HepG2 (cell line): ENCODE measurements around the gene DNAH9. TPM values are rescaled to one million over a fixed set of nuclear protein-coding genes. Genes with fewer than 3 reads are reported as not detected.

ENCODE experiments used
- CBX5 ChIP-seq: sonication (generic); formaldehyde crosslinking; IDR thresholded peaks from 2 replicates; pipeline ENCODE4 v1.4.0; 2020; ENCODE audit warnings: missing genetic modification reagents, borderline replicate concordance
- CHCHD3 ChIP-seq: sonication (generic); formaldehyde crosslinking; IDR thresholded peaks from 2 replicates; pipeline ENCODE4 v1.8.0; 2022; ENCODE audit warnings: mild to moderate bottlenecking, missing genetic modification reagents, moderate library complexity
- DBP ChIP-seq: sonication (generic); formaldehyde crosslinking; IDR thresholded peaks from 2 replicates; pipeline ENCODE4 v1.4.0; 2020; ENCODE audit warnings: missing genetic modification reagents; ENCODE audit errors: not compliant biosample characterization
- HNF1B ChIP-seq: sonication (generic); formaldehyde crosslinking; IDR thresholded peaks from 2 replicates; pipeline ENCODE4 v1.5.1; 2020; ENCODE audit warnings: mild to moderate bottlenecking, moderate library complexity, missing genetic modification reagents
- MZF1 ChIP-seq: sonication (generic); formaldehyde crosslinking; IDR thresholded peaks from 2 replicates; pipeline ENCODE4 v1.8.1; 2023; ENCODE audit warnings: mild to moderate bottlenecking, missing genetic modification reagents, borderline replicate concordance
- NFAT5 ChIP-seq: sonication (generic); formaldehyde crosslinking; IDR thresholded peaks from 2 replicates; pipeline ENCODE4 v1.4.0; 2020; ENCODE audit warnings: missing genetic modification reagents
- NFE2L2 ChIP-seq: fragments of 150-350 bp; IDR thresholded peaks from 2 replicates; pipeline ENCODE4 v1.6.1; 2014; ENCODE audit warnings: low read length
- POLR2A ChIP-seq, 2 experiments: IDR thresholded peaks; 2 replicates each; pipeline ENCODE4 v1.6.1; 2011; ENCODE audit warnings: low read depth in 2 of 2, low read length in 2 of 2, mild to moderate bottlenecking in 1 of 2, moderate library complexity in 1 of 2; ENCODE audit not compliant: insufficient read depth in 1 of 2
- SATB2 ChIP-seq: sonication (generic); formaldehyde crosslinking; IDR thresholded peaks from 2 replicates; pipeline ENCODE4 v1.5.0; 2020; ENCODE audit warnings: missing genetic modification reagents
- TRAFD1 ChIP-seq: sonication (generic); formaldehyde crosslinking; IDR thresholded peaks from 2 replicates; pipeline ENCODE4 v1.5.1; 2020; ENCODE audit warnings: missing genetic modification reagents, mild to moderate bottlenecking, borderline replicate concordance
- ZBTB38 ChIP-seq: sonication (generic); formaldehyde crosslinking; IDR thresholded peaks from 2 replicates; pipeline ENCODE4 v1.5.1; 2020; ENCODE audit warnings: mild to moderate bottlenecking, missing genetic modification reagents
- ZBTB39 ChIP-seq: sonication (generic); formaldehyde crosslinking; IDR thresholded peaks from 2 replicates; pipeline ENCODE4 v1.5.0; 2020; ENCODE audit warnings: missing genetic modification reagents
- ZNF563 ChIP-seq: sonication (generic); formaldehyde crosslinking; IDR thresholded peaks from 2 replicates; pipeline ENCODE4 v1.8.0; 2022; ENCODE audit warnings: mild to moderate bottlenecking, moderate library complexity, missing genetic modification reagents
- ZNF639 ChIP-seq: conservative IDR thresholded peaks from 2 replicates; pipeline ENCODE4 v1.6.1; 2018; ENCODE audit warnings: missing genetic modification reagents
- ZSCAN9 ChIP-seq: IDR thresholded peaks from 2 replicates; pipeline ENCODE4 v1.6.1; 2016; ENCODE audit warnings: borderline replicate concordance
- polyA plus RNA-seq, 8 experiments: library from polyadenylated mRNA; depleted of rRNA in 3 of 8; stranded (reverse) in 7 of 8; unstranded in 1 of 8; fragments of >200 nt; fragmentation: Illumina TruSeq in 4 of 8; extraction: Trizol in 4 of 8; gene quantifications; 2 replicates each; pipeline versions ENCODE4 v1.2.1 to v1.2.3, GENCODE V29; 2011 to 2016; ENCODE audit warnings: low read depth in 4 of 8, missing spikeins in 1 of 8, mixed read lengths in 1 of 8; ENCODE audit not compliant: insufficient read depth in 1 of 8
- total RNA-seq, 5 experiments: library from RNA; depleted of rRNA; stranded (reverse); fragments of >200 nt; fragmentation: Illumina TruSeq; extraction: Trizol; gene quantifications; 2 replicates each; pipeline ENCODE4 v1.2.3, GENCODE V29; 2016; ENCODE audit warnings: low read depth in 1 of 5

The DNAH9 gene
- total and polyA plus RNA-seq, 2 of the 13 experiments (the other 11 are each of a cell fraction or from before 2014, with no cell fraction given), result not detected

GRCh38 chr17:11997147-11997971 lies 399.1 kb downstream of the DNAH9 start, which contains the start of gene ZNF18 (continued):
- TF ChIP-seq HNF1B (CRISPR knock-in tag) (peak; percentile 73; the same call in 1 of the 2 replicates), CHCHD3 (CRISPR knock-in tag) (peak; percentile 86; the same call in 1 of the 2 replicates), TRAFD1 (CRISPR knock-in tag) (0 out of 2 replicates have a peak, but pooled peaks have one; percentile 33), NFAT5 (CRISPR knock-in tag) (no peak; the same call in 1 of the 2 replicates), ZBTB38 (CRISPR knock-in tag) (peak; percentile 89), ZBTB39 (CRISPR knock-in tag) (no peak), CBX5 (CRISPR knock-in tag) (peak; percentile 12; the same call in 1 of the 2 replicates), SATB2 (CRISPR knock-in tag) (no peak; the same call in 1 of the 2 replicates), POLR2A (IDR thresholded peaks at IDR 0.05; ENCODE audit: insufficient read depth in 1 of 2, low read depth in 2 of 2, low read length in 2 of 2) (peak; percentile 97 to 98), ZSCAN9 (CRISPR knock-in tag) (no peak), NFE2L2 (no peak), ZNF563 (CRISPR knock-in tag) (peak; percentile 83; the same call in 1 of the 2 replicates), DBP (CRISPR knock-in tag) (peak; percentile 85), MZF1 (CRISPR knock-in tag) (no peak), ZNF639 (CRISPR knock-in tag) (no peak)
